Tibial artery (tissue), 4 donors: ENCODE measurements around the gene WWC1.

Experiments used
- DNase-seq, 2 donors: peaks; one replicate each; pipeline ENCODE4 v3.0.0-alpha.2; 2019
- H3K27ac ChIP-seq, 2 donors: fragments of 200-600 bp; sonication (generic) in 1 of 2; 1 replicate in 1 of 2; 2 replicates in 1 of 2; pipeline ENCODE4 v1.5.1; 2018 to 2019; ENCODE audit warnings: mild to moderate bottlenecking in 1 of 2
- H3K27me3 ChIP-seq, 2 donors: fragments of 200-600 bp; sonication (generic) in 1 of 2; one replicate each; pipeline versions ENCODE4 v1.5.1 to v1.6.0; 2016 to 2019
- H3K36me3 ChIP-seq, 3 donors: fragments of 200-600 bp; sonication (generic) in 2 of 3; one replicate each; pipeline ENCODE4 v1.5.1; 2016 to 2019; ENCODE audit warnings: mild to moderate bottlenecking in 2 of 3
- H3K4me1 ChIP-seq, 4 donors: fragments of 200-600 bp; sonication (generic) in 2 of 4; 1 replicate in 3 of 4; 2 replicates in 1 of 4; pipeline ENCODE4 v1.5.1; 2016 to 2019
- H3K4me3 ChIP-seq, 2 donors: fragments of 200-600 bp; sonication (generic) in 1 of 2; 1 replicate in 1 of 2; 2 replicates in 1 of 2; pipeline ENCODE4 v1.5.1; 2018 to 2019; ENCODE audit warnings: mild to moderate bottlenecking in 2 of 2
- H3K9me3 ChIP-seq, 3 donors: fragments of 200-600 bp; sonication (generic) in 1 of 3; one replicate each; pipeline ENCODE4 v1.5.1; 2016 to 2019
- CTCF ChIP-seq, 2 experiments: fragments of 200-600 bp in 1 of 2; fragments of 450-650 bp in 1 of 2; IDR thresholded peaks; one replicate each; pipeline ENCODE4 v1.5.1; 2017 to 2019; ENCODE audit warnings: antibody characterized with exemption in 2 of 2, mild to moderate bottlenecking in 1 of 2, moderate library complexity in 1 of 2
- intact Hi-C: fragments of 100-400 bp; cut with DNase I; formaldehyde crosslinking; loops from one replicate; pipeline ENCODE4 v1.15.0; 2023; ENCODE audit warnings: low total_unique reads

Gene WWC1

GRCh38 chr5:168329302-168329701, 37.9 kb downstream of the WWC1 start:
- no peaks in the 10 kb centered on the region for H3K36me3 ChIP-seq
- H3K4me3 ChIP-seq = no peak overlapping the region
- intact Hi-C loops = no loop called here
- H3K4me1 ChIP-seq = no peaks in the 10 kb centered on the region
- DNase-seq = no peak
- peaks cover 0 to 13% of the 10 kb centered on the region in 2 donors for H3K27me3 ChIP-seq
- TF ChIP-seq CTCF (IDR thresholded peaks at IDR 0.05) = no peak
- no peaks in the 10 kb centered on the region for H3K9me3 ChIP-seq
- no peak overlapping the region for H3K27ac ChIP-seq

- no peak overlapping the region for H3K27ac ChIP-seq
- intact Hi-C loops = no loop called here
- no peaks in the 10 kb centered on the region for H3K9me3 ChIP-seq
- no peak for TF ChIP-seq CTCF (IDR thresholded peaks at IDR 0.05)
- H3K36me3 ChIP-seq = no peaks in the 10 kb centered on the region
- H3K27me3 ChIP-seq = peaks cover 0 to 10% of the 10 kb centered on the region in 2 donors
- no peak for DNase-seq
- H3K4me1 ChIP-seq = peaks cover 0 to 4% (median 0%) of the 10 kb centered on the region in 4 donors
- H3K4me3 ChIP-seq = no peak overlapping the region
Measured at GRCh38 chr5:168332042-168332441, 40.6 kb downstream of the WWC1 start.

- no peak for TF ChIP-seq CTCF (IDR thresholded peaks at IDR 0.05)
- intact Hi-C loops = no loop called here
- DNase-seq = peak in 1 of 2 donors; percentile 34
- H3K4me1 ChIP-seq = peaks cover 0 to 4% (median 0%) of the 10 kb centered on the region in 4 donors
- H3K27me3 ChIP-seq = no peaks in the 10 kb centered on the region
- H3K27ac ChIP-seq = no peak overlapping the region
- no peaks in the 10 kb centered on the region for H3K9me3 ChIP-seq
- H3K36me3 ChIP-seq = no peaks in the 10 kb centered on the region
- H3K4me3 ChIP-seq = no peak overlapping the region
Measured at GRCh38 chr5:168334280-168334679, 42.8 kb downstream of the WWC1 start.

- TF ChIP-seq CTCF (IDR thresholded peaks at IDR 0.05) = no peak
Measured at GRCh38 chr5:168334695-168335094, 43.2 kb downstream of the WWC1 start.

GRCh38 chr5:168337361-168337760, 45.9 kb downstream of the WWC1 start:
- intact Hi-C loops = no loop called here
- H3K27ac ChIP-seq = no peak overlapping the region
- H3K27me3 ChIP-seq = peaks cover 0 to 3% of the 10 kb centered on the region in 2 donors
- no peaks in the 10 kb centered on the region for H3K9me3 ChIP-seq
- H3K4me1 ChIP-seq = peaks cover 0 to 4% (median 0%) of the 10 kb centered on the region in 4 donors
- DNase-seq = peak in 1 of 2 donors; percentile 3
- H3K4me3 ChIP-seq = no peak overlapping the region
- no peaks in the 10 kb centered on the region for H3K36me3 ChIP-seq
- TF ChIP-seq CTCF (IDR thresholded peaks at IDR 0.05) = no peak

More at GRCh38 chr5:168334695-168335094, 43.2 kb downstream of the WWC1 start:
- Histone ChIP-seq H3K27ac (no peak overlapping the region), H3K9me3 (no peaks in the 10 kb centered on the region), H3K4me3 (no peak overlapping the region), H3K27me3 (no peaks in the 10 kb centered on the region), H3K4me1 (peaks cover 0 to 4% (median 0%) of the 10 kb centered on the region in 4 donors), H3K36me3 (no peaks in the 10 kb centered on the region)
- peak in 1 of 2 donors; percentile 43 for DNase-seq
- intact Hi-C loops = no loop called here
